ENCODE results near the gene LIN7C. TPM values are rescaled to one million over a fixed set of nuclear protein-coding genes. Genes with fewer than 3 reads are reported as not detected.

Gene LIN7C
- total RNA-seq, 2 experiments from 2014 or later: 19.7 to 31.6 TPM

DNA sequence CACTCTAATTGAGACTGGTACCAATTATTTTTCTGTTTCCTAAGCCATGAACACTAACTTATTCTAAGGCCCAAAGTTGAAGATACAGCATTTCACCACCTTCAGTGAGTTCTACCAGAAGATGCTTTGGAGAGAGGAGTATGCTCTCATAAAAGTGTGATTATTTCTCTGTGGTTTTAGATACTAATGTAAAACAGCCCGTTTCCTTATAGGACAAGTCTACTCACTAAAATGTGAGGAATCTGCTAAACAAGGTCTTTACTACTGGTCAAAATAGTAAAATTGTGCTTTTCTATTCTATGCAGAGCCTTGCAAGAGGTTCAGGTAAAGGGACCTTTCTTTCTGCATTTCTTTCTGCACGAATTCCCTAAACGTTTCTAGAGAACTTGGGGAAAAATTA, 36.4 kb downstream of the LIN7C start:
- H3K4me1 ChIP-seq (ENCODE audit: insufficient read depth, low read length, poor library complexity, severe bottlenecking): no peaks in the 10 kb centered on the region
- no peaks in the 10 kb centered on the region for H3K36me3 ChIP-seq (ENCODE audit: insufficient read depth, low read length)
- BruUV-seq (replicated peaks): no TSS peak
- no peaks in the 10 kb centered on the region for H3K79me2 ChIP-seq (ENCODE audit: insufficient read depth, low read depth, low read length)
- no peaks in the 10 kb centered on the region for H3K9me2 ChIP-seq (ENCODE audit: insufficient read depth, low read length)
- DNase-seq (ENCODE audit: low spot score): no peak
- H3K27ac ChIP-seq (ENCODE audit: low read depth, low read length, poor library complexity, severe bottlenecking): no peak overlapping the region
- H3K4me2 ChIP-seq (ENCODE audit: low read length): no peak overlapping the region
- CTCF ChIA-PET (ENCODE audit: unreplicated experiment): no interaction called here
- intact Hi-C loops (cut with micrococcal nuclease; ENCODE audit: unreplicated experiment): no loop called here
- H3K4me3 ChIP-seq (ENCODE audit: low read depth, low read length, poor library complexity, severe bottlenecking): no peak overlapping the region
- no peaks in the 10 kb centered on the region for H3K9me3 ChIP-seq (ENCODE audit: low read length)
- H2AFZ ChIP-seq (ENCODE audit: low read length): no peak overlapping the region
- POLR2A ChIA-PET: interaction anchor here (0.9 kb wide), 1 partner anchor 76 kb away, joined by 3 read pairs; no protein-coding TSS in a partner anchor
- H4K20me1 ChIP-seq (ENCODE audit: insufficient read depth, low read length): no peaks in the 10 kb centered on the region
- TF ChIP-seq EZH2phosphoT487 (IDR thresholded peaks at IDR 0.05; ENCODE audit: borderline replicate concordance, low read depth, low read length): no peak
- TF ChIP-seq, protein P1, sequence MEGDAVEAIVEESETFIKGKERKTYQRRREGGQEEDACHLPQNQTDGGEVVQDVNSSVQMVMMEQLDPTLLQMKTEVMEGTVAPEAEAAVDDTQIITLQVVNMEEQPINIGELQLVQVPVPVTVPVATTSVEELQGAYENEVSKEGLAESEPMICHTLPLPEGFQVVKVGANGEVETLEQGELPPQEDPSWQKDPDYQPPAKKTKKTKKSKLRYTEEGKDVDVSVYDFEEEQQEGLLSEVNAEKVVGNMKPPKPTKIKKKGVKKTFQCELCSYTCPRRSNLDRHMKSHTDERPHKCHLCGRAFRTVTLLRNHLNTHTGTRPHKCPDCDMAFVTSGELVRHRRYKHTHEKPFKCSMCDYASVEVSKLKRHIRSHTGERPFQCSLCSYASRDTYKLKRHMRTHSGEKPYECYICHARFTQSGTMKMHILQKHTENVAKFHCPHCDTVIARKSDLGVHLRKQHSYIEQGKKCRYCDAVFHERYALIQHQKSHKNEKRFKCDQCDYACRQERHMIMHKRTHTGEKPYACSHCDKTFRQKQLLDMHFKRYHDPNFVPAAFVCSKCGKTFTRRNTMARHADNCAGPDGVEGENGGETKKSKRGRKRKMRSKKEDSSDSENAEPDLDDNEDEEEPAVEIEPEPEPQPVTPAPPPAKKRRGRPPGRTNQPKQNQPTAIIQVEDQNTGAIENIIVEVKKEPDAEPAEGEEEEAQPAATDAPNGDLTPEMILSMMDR (conservative IDR thresholded peaks at IDR 0.05; ENCODE audit: low read length): no peak

DNA sequence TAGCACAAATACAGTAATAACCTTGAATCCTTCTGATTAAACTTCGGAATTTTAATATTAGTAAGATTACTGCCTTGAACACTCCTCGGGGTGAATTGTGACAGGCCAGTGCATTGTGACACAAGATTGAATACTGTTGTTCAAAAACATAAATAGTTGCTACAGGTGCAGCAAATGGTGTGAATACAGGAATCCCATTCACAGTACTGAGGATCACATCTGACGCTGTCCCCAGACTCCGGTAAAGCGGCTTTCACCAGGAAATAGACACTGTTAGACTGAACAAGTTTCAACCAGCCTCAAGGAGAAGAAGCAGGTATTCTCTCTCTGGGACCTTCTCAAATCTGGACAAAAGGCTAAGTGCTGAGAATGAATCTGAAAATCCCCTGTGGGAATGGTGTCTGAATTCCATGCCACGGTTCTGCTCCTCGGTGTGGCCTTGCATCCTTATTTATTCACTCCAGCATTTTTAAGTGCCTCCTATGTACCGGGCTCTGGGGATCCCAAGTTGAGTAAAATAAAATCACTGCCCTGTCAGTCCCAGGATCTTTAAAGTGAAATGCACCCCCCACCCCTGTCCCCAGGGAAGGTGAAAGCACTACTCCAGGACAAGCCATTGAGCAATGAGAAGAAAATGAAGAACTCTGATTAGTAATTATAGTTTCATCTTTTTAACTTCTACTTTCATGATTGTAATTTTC, 37.4 kb downstream of the LIN7C start:
- H3K36me3 ChIP-seq (ENCODE audit: insufficient read depth, low read length): no peaks in the 10 kb centered on the region
- no peak overlapping the region for H3K27ac ChIP-seq (ENCODE audit: low read depth, low read length, poor library complexity, severe bottlenecking)
- no peaks in the 10 kb centered on the region for H3K4me1 ChIP-seq (ENCODE audit: insufficient read depth, low read length, poor library complexity, severe bottlenecking)
- BruUV-seq (replicated peaks): no TSS peak
- H3K9me2 ChIP-seq (ENCODE audit: insufficient read depth, low read length): no peaks in the 10 kb centered on the region
- ChIA-PET POLR2A (interaction anchor here (0.5 to 0.9 kb wide), 2 partner anchors 13 to 75 kb away, joined by 3 to 5 read pairs; no protein-coding TSS in a partner anchor), CTCF (ENCODE audit: unreplicated experiment) (no interaction called here)
- DNase-seq (ENCODE audit: low spot score): no peak
- TF ChIP-seq, protein P1 (conservative IDR thresholded peaks at IDR 0.05; ENCODE audit: low read length): no peak
- no peak for TF ChIP-seq EZH2phosphoT487 (IDR thresholded peaks at IDR 0.05; ENCODE audit: borderline replicate concordance, low read depth, low read length)
- H2AFZ ChIP-seq (ENCODE audit: low read length): no peak overlapping the region
- intact Hi-C loops (cut with micrococcal nuclease; ENCODE audit: unreplicated experiment): no loop called here
- H3K79me2 ChIP-seq (ENCODE audit: insufficient read depth, low read depth, low read length): no peaks in the 10 kb centered on the region
- no peak overlapping the region for H3K4me3 ChIP-seq (ENCODE audit: low read depth, low read length, poor library complexity, severe bottlenecking)
- H4K20me1 ChIP-seq (ENCODE audit: insufficient read depth, low read length): no peaks in the 10 kb centered on the region
- H3K9me3 ChIP-seq (ENCODE audit: low read length): no peaks in the 10 kb centered on the region
- no peak overlapping the region for H3K4me2 ChIP-seq (ENCODE audit: low read length)
